PFSK-1 (cell line): Measurements from ENCODE around the gene ARMCX4.

Source experiments
- POLR2AphosphoS5 ChIP-seq: IDR thresholded peaks from 2 replicates; pipeline ENCODE4 v1.6.1; 2012; ENCODE audit warnings: low read depth, mild to moderate bottlenecking, control low read depth, low read length, moderate library complexity
- TAF1 ChIP-seq: IDR thresholded peaks from 2 replicates; pipeline ENCODE4 v1.6.1; 2012; ENCODE audit warnings: low read length, control low read depth, borderline replicate concordance; ENCODE audit not compliant: insufficient read depth

- TF ChIP-seq TAF1, result no peak
- TF ChIP-seq POLR2AphosphoS5, result no peak
Measured at GRCh38 chrX:101449279-101449678, 36.0 kb upstream of the ARMCX4 start.
